ENCODE data around the gene COLEC12.
A peak's percentile ranks its signal among the peaks of the same experiment; 100 is the strongest.

COLEC12 gene

DNA sequence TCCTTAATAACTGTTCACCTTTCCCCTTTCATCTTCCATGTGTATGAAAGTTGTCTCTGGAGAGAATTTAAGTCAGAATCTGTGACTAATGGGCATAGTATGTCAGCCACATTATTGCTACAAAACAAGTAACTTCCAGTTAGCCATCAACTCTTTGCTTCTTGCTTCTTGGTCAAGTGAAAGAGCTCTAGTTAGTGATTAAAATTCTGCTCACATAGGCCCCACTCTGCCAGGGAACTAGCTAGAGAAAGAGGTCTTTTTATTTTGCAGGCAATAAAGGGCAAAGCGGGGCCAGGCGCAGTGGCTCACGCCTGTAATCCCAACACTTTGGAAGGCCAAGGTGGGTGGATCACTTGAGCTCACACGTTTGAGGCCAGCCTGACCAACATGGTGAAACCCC is 64.6 kb downstream of the COLEC12 start:
- no peak for DNase-seq

DNA sequence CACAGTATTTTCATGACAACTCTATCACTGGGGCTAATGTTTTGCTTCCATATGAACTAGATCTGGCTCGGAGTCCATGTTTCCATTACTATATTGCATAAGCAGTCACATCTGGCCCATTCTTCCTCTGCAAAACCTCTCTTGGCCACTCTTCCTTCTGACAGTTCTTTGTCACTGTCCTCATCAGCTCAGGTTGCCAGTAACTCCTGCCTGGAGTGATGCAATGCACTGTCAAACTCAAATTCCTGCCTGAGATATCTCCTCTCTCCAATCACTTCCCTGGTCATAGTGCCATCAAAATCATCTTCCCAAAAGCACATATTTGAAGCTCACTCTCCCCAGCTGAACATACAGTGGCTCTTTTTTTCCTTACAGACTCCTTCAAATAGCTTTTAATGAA is 66.1 kb downstream of the COLEC12 start:
- DNase-seq: peak; percentile 61

DNA sequence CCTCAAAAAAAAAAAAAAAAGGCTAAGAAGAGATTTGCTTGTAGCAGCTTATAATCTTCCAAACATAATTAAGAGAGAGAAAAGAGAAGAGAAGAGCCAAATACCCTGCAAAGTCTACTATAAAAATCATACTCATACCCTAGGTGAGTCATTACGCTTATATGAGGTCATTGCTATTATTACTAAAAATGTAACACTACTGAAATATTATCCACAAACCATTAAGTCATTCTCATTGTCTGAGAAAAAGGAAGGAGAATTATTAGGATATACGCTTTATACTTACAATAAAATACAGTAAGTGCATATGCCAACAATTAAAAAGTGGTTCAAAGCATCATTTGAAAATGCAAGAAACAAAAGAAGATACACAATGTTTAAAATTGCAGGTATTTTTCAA is 66.5 kb downstream of the COLEC12 start:
- DNase-seq: peak; percentile 59

DNA sequence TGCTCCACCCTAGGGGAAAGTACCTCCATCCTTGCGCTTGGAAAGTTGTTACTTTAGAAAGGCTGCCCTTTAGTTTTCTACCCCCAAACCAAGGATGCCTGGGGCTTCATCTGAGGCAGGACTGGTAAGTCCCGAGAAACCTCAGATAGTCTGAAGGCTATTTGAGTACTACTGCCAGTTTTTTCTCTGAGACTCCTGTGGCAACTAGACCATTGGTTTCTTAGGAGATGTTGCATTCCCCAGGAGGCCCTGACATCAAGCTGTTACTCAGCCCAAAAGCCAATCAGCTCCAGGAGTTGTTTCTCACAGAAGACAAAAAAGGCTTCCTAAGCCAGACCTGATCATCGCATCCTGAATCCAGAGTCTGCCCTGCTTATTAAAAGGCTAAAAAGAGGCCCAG is 67.2 kb downstream of the COLEC12 start:
- DNase-seq: peak; percentile 63

DNA sequence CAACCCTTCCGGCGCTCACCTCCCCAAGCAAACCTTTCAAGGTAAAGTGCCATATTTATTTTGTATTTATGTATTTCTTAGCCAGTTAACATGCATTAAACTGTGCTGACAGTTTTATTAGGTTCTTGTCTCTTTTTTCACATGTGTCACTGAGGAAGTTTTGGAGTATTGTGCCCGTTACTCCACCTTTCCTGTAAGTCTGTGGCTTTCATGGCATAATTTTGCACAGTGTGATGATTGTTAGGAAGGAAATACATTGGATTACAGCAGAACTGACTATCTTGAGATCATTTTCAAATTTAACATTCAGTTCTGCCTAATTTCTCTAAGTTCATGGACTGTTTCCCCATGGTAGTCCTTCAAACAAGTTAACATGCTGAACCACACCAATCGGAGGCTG is 67.7 kb downstream of the COLEC12 start:
- DNase-seq: no peak

DNA sequence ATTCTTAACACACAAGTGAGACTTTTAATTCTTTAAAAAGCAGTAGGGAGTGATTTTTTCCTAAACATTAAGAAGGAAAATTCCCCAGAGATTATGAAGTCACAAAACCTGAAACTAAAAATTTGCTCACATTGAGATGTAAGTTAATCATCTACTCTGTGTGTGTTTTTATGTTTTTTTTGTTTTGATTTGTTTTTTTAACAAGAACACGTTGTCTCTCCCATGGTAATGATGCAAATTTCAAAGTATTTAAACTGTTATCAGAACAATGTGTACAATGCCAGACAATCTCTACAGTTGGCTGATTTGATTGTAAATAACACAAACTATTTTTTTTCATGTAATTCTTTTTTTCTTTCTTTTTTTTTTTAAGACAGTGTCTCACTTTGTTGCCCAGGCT is 71.5 kb downstream of the COLEC12 start:
- no peak for DNase-seq

DNA sequence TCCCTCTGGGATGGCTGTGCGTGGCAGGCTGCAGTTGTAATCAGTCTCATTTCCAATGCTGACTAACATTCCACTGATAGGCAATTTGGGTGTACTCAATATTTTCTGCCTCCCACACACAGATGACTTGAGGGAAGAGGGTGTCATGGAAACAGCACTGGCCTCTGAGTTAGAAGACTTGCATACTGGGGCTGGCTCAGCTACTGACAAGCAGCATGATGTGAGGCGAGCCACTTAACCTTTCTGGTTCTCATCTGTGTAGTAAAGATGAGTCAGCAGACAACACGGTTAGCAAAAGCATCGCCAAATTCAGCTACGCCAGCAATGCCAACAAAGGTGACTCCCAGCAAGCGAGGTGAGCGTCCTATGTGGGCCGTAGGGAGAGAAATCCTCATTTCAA is 73.5 kb downstream of the COLEC12 start:
- DNase-seq: no peak

DNA sequence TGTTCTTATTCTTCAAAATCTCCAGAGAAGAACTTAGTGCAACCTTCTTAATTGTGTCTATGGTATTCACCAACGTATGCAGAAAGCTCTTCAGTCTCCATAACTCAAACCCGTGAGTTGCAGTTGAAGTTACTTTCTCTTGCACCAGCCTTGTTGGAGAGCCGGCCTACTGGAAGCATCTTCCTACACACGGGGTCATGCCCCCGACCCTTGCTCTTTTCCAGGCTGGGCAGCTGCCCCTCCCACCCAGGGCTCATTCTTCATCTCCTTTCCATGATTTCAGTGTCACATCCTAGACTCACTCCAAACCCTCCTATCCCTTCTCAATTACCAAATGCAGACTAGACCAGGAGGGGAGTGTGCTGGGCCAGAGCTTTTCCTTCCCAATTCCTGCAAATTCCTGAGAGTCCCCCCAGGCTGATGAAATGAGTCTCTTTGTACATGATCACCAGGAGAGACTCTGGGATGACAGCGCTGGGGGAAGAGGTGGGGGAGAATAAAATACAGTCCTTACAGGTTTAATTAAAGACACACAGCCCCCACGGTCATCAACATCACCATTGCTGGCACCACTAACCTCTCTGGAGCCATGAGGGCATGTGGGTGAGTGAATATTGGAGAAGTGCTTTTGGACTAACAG is 75.3 kb downstream of the COLEC12 start:
- no peak for DNase-seq

DNA sequence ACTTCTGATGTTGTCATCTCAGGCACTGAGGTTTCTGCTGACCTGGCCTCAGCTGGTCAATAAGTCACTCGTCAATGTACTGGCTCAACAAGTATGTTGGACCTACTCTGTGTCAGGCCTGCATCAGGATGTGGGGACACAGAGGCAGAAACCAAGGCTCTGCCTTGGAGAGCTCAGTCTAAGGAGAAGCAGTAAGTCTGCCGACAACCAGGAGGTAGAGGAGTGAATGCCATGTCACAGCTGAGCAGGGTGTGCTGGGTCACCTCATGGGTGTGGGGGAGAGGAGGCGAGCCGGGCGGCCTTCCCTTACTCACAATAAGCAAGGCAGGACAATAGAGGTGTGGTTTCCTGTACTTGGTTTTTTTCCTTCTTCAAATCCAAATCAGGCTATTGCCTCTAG is 75.8 kb downstream of the COLEC12 start:
- DNase-seq: no peak

DNA sequence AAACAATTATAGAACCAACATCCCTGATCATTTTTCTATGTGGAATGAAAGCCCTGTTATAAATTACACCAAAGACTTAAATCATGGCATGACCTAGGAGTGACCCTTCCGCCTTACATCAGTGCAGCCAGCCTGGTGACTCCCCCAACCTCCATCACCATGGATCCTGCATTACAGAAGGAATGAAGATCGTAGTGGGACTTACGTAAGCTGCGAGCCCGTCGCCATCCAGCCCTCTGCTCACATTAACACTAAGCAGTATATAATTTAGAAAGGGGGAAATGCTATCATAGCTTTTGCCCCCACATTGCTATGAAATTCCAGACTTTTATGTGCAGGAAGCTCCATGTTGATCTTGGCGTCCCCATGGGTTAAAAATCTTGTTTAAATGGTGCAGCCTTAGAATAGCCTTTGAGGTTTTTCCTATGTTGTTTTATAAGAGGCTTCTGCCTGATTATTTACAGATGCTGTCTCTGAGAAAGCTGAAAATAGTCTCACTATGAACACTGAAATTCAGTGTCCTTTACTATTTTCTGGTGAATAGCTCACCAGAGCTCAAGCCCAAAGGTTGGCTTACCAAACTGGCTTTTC is 76.3 kb downstream of the COLEC12 start:
- DNase-seq: peak; percentile 95

DNA sequence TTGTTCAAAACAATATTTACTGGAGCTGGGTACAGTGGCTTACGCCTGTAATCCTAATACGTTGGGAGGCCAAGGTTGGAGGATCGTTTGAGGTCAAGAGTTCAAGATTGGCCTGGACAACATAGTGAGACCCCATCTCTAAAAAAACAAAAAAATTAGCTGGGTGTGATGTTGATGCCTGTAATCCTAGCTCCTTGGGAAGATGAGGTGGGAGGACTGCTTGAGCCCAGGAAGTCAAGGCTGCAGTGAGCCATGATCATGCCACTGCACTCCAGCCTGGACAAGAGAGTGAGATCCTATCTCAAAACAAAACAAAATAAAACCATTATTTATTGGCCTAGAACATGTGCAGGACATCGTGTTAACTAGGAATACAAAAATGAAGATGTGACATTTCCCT is 77.5 kb downstream of the COLEC12 start:
- no peak for DNase-seq

DNA sequence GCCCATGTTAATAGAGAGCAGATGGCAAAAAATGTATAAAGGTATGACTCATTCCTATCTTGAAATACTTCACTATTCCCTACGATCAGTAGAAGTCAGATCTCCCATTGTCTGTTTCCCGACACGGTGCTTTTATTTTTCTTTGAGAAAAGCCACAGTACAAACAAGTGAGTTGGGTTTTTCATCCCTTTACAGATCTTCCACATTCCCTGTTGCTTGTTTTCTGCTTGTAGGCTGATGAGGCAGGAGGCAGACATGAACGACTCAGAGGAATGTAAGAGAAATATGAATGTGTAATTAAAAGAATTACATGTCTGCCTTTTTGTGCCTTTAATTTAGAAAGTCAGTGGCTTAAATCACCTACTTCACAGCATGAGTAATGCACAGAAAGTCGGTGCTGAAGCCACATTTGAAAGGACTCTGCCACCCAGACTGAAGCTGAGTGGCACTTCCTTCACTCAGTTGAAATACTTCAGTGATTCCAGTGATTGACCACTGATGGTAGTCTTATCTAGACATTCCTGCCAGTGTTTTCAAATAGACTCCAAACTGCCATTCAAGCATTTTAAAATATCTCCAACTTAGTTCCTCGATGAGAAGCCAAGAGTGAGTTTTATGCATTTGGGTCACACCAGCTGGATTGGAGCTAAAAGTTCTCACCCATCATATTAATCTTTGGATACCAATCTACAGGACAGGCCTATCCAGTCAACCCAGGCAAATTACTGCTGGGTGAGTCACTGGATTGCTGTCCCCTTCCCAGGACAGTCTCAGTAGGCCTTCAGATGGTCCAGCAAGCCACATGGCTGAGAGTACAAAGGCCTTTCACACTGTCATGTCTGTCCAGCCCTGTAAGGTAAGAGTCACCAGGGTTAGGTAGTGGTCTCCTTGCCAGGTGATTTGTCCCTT is 79.0 kb downstream of the COLEC12 start:
- DNase-seq: peak; percentile 69

DNA sequence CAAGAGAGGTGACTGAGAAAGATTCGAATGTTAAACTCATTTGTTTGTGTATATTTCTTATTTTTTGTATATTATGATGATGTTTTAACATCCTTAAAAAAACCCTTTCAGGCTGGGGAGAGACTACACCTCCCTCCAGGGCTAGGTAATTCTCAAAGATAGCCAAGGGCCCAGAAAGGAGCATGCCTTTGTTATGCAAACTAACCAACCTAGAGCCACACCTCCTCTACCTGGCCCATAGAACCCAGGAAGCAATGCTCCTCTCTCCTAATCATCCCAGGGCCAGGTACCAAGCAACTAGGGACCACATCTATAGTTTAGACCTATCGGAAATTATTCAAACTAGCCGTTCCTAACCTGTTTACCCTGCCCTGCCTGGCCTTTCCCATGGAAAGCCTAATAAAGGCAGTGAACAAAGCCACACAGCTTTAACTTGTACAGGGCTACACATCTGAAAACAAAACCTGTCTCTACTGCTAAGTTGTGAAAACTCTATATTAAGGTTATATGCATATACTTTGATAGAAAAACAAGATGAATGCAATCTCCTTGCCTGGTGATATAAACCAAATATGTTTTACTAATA is 79.7 kb downstream of the COLEC12 start:
- DNase-seq: no peak

DNA sequence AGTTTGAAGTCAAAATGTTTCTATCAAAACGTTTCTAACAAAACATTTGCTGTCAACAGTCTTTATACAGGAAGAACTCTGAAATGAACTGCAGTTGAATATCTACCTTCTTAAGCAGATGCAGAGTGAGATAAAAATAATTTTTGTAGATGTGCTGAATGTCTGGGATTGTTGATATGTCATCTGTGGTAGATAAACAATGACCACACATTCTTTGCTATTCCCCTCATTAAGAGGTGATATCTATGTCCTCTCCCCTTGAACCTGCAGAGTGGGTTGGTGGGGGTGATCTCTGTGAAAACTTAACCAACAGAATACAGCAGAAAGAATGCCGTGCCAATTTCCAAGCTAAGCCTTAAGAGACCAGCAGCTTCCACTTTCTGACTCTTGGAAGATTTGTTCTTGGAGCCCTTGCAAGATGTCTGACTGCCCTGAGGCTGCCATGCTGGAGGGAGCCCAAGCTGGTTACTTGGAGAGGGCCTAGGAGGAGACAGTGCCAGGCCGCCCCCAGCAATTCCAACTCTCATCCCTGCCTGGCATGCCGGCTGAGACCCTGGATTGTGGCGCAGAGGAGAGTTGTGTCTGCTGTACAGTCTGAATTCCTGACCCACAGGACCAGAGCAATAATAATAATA is 80.8 kb downstream of the COLEC12 start:
- DNase-seq: no peak

DNA sequence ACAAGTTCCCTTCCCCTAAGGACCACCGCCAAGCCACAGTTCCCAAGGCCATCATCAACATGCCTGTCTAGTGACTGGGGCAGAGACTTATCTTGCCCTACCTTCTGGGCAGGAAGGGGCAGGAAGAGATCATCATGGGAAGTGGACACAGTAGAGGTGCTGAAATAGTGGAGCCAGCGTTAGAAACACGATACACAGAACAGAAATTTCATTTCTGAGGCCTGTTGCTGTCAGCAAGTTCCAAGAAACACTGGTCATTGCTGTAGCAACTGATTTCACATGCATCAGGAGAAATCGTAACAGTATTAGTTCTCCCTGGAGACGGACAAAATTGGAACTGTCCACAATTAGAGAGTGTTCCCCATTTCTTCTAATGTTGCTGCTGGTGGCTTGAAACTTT is 83.0 kb downstream of the COLEC12 start:
- no peak for DNase-seq

DNA sequence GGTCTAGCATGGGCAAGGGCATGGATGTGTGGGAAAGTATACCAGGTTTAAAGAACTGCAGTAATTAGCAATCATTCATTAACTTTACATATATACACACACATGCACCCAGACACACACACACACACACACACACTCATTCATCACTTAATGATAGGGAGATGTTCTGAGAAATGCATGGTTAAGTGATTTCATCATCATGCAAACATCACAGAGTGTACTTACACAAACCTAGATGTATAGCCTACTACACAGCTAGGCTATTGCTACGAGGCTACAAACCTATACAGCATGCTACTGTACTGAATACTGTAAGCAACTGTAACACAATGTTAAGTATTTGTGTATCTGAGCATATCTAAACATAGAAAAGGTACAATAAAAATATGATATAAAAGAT is 83.6 kb downstream of the COLEC12 start:
- peak; percentile 63 for DNase-seq

DNA sequence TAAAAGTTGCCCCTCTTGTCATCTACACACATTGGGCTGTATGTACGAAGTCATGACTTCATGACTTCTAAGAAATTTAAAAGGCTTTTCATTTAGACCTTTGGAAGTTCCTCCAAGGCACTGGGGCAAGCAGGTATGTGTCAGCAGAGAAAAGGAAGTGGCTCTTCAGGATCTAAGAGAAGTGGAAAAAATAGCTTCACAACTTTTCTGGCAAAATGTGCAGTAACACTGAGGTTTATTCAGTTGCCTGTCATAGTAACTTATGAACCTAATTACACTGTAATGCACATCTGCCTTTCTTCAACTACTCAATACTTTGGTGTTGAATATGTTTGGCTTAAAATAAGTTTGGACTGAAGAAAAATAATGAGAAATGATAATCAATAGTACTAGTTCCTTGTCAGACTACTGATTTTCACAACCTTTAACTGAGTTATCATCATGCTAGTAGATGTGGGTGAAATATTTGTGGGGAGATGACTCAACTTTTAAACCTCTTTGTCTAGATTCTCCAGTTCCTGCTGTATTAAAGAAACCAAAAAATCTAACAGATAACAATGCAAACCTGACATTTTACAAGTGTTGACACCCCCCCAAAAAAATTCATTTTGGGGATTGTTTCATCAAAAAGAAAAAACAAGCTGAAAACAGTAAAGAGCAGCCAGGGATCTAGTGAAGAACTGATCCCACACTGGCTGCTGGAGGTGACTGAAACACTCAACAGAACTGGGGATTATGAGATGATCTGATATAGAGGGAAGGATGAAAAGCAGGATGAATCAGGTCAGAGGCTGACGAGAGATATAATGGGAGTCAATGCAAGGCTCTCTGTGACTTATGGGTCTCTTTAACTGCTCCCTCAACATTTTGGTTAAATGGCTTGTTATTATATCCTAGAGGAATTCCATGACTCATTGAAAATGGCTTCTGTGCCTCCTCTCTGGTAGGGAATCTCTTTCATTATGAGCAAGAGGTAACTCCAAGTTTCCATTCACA is 84.6 kb downstream of the COLEC12 start:
- DNase-seq: peak; percentile 89

DNA sequence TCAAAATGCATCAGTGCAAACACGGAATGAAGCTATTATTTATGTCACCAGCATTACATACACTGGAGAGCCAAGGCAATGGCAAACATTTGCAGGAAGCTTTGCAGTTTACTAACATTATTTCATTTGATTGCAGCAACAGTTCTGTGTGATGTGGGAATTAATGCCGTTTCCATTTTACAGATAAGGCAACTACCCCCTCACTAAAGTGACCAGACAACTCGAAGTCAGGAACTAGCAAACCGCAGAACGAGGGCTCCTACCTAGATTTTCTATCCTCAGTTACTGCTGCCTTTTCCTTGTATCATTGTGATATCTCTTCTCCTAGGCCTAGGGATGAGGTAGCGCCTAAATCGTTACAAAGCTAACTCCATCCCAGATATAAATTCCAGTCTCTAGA is 85.5 kb downstream of the COLEC12 start:
- no peak for DNase-seq

DNA sequence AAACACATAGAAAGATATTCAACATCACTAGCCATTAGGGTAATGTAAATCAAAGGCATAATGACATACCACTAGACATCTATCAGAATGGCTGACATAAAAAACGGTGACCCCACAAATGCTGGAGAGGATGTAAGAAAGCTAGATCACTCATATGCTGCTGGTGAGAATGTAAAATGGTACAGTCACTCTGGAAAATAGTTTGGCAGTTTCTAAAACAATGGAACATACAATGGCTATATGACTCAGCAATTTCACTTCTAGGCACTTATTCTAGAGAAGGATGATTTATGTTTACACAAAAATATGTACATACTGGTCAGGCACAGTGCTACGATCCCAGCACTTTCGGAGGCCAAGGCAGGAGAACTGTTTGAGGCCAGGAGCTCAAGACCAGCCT is 87.3 kb downstream of the COLEC12 start:
- peak; percentile 56 for DNase-seq

DNA sequence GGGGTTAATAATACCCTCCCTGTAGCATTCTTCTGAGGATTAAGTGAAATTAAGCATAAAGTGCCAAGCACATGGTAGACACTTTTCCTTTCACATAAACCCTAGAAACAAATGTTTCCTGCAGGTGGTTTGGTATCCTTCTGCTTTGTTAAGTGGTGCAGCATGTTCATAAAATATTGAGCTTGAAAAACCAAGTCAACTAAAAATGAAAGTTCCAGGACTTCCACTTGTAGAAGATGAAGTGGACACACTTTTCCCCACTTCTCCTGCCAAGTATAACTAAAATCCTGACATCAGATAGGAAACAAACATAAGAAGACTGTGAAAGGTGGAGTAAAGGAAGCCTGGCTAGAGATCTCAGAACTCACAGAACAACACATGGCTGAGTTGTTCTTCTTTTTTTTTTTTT is 90.5 kb downstream of the COLEC12 start:
- DNase-seq: no peak

DNA sequence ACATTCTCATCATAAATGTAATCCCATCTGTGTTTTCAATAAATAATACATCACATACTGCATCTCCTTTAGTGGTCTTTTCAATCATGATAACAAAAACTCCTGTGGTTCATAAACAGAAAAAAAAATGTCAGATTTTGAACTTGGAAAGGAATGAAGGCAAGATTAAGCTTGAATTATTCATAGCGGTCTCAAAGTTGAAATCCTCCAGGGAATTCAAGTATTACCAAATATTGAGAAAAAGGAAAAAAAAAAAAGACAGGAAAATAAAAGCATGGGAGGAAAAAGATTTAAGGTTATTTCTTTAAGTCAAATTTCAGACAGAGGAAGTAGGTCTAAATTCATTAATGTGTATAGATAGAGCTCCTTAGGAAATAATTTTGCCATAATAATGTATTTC is 92.1 kb downstream of the COLEC12 start:
- DNase-seq: peak; percentile 60
